Esophagus muscularis mucosa (tissue), 4 donors: ENCODE measurements around the gene TNK2.

Experiments used
- EP300 ChIP-seq: sonication (generic); formaldehyde crosslinking; IDR thresholded peaks from one replicate; pipeline ENCODE4 v1.6.1; 2017; ENCODE audit warnings: antibody characterized with exemption
- POLR2A ChIP-seq: fragments of 450-650 bp; IDR thresholded peaks from one replicate; pipeline ENCODE4 v1.6.1; 2017; ENCODE audit warnings: antibody characterized with exemption, moderate library complexity, mild to moderate bottlenecking, low read depth
- TF ChIP-seq, protein P1 (sequence below), 3 experiments: fragments of 200-600 bp in 2 of 3; fragments of 450-650 bp in 1 of 3; sonication (generic) in 2 of 3; IDR thresholded peaks; one replicate each; pipeline ENCODE4 v1.5.1; 2017 to 2019; ENCODE audit warnings: antibody characterized with exemption in 3 of 3, mild to moderate bottlenecking in 2 of 3, moderate library complexity in 1 of 3

DNA sequence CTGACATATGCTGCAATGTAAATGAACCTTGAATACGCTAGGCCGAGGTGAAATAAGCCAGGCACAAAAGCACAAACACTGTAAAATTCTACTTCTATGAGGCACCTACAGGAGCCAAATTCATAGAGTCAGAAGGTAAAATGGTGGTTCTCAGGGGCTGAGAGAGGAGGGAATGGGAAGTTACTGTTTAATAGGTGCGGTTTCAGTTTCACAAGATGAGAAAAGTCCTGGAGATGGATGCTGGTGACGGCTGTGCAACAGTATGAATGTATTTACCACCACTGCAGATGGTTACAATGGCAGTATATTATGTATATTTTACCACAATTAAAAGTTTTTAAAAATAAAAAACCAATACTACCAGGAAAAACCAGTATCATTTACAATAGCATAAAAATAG lies 4.0 kb downstream of the TNK2 start:
- TF ChIP-seq, protein P1, sequence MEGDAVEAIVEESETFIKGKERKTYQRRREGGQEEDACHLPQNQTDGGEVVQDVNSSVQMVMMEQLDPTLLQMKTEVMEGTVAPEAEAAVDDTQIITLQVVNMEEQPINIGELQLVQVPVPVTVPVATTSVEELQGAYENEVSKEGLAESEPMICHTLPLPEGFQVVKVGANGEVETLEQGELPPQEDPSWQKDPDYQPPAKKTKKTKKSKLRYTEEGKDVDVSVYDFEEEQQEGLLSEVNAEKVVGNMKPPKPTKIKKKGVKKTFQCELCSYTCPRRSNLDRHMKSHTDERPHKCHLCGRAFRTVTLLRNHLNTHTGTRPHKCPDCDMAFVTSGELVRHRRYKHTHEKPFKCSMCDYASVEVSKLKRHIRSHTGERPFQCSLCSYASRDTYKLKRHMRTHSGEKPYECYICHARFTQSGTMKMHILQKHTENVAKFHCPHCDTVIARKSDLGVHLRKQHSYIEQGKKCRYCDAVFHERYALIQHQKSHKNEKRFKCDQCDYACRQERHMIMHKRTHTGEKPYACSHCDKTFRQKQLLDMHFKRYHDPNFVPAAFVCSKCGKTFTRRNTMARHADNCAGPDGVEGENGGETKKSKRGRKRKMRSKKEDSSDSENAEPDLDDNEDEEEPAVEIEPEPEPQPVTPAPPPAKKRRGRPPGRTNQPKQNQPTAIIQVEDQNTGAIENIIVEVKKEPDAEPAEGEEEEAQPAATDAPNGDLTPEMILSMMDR (IDR thresholded peaks at IDR 0.05): no peak
- TF ChIP-seq POLR2A: no peak
- no peak for TF ChIP-seq EP300
